Measurements from ENCODE around the gene SSBP2.

SSBP2 gene

DNA sequence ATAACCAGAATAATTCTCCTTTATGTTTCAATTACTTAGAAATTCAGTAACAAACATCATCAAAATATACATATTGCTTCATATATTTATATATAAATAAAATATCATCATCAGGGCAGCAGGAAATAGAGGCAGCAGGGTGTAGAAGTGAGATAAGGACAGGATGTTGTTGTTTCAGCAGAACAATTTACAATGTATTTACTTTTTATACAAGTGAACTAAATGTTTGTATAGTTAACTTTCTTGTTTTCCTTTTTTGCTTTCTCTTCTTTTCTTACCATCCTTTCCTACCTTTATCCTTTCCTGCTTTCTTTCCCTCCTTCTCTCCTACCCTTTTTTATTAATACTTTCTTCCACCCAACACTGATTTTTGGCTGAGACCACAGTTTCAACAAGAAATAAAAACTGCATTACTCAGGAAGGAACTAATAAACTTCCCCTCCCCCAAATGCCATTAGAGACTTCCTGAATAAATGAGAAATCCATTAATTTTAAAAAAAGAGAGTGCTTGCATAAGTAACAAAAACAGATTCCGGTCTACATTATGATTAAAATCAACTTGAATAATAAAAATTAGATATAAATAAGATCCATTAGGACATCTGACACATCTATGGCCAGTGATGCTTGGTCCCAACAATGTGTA is 197.2 kb downstream of the SSBP2 start:
- TF ChIP-seq YY1 (IDR thresholded peaks at IDR 0.05; ENCODE audit: low read depth) (no peak), CEBPB (IDR thresholded peaks at IDR 0.05) (no peak), NFIC (IDR thresholded peaks at IDR 0.05) (no peak), TAF1 (IDR thresholded peaks at IDR 0.05; ENCODE audit: low read depth) (no peak), RAD21 (IDR thresholded peaks at IDR 0.05; ENCODE audit: low read depth) (no peak), FOXM1 (IDR thresholded peaks at IDR 0.05; ENCODE audit: borderline replicate concordance, low read depth) (no peak)
- TF ChIP-seq, protein P1, sequence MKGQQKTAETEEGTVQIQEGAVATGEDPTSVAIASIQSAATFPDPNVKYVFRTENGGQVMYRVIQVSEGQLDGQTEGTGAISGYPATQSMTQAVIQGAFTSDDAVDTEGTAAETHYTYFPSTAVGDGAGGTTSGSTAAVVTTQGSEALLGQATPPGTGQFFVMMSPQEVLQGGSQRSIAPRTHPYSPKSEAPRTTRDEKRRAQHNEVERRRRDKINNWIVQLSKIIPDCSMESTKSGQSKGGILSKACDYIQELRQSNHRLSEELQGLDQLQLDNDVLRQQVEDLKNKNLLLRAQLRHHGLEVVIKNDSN (IDR thresholded peaks at IDR 0.05), result no peak

DNA sequence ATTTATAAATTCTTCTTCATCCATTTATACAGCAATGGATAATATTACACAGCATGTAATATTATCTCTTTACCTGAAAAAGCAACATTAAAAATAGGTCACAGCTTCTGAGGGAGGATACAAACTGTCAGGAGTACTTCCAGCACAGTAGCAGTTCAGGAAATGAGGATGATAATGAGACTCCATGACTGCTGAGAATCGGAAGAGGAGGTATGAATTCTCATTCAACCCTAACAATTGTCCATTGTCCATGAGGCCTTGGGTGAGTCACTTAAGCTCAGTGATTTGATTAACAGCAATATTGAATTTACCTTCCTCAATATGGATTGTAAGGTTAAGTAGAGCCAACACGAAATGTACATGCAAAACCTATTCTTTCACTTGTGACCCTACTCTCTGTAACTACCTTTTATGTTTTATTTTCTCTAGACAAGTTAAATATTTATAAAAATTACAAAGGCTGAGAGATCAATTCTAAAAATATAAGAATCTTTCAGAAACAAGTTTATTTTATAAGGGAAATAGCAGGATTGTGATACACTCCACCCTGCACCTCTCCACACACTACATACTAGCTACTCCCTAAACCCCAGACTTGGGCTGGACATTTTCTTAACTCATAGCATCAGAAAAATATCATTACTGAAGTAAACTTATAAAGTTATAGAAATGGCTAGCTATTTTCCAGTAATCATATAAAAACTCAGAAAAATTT is 197.9 kb downstream of the SSBP2 start:
- TF ChIP-seq CREB1 (IDR thresholded peaks at IDR 0.05; ENCODE audit: low read depth) (no peak), RAD21 (IDR thresholded peaks at IDR 0.05; ENCODE audit: low read depth) (no peak), TEAD4 (IDR thresholded peaks at IDR 0.05) (peak; percentile 30), EP300 (IDR thresholded peaks at IDR 0.05; ENCODE audit: borderline replicate concordance) (peak; percentile 67; the same call in 1 of the 2 replicates), NFIC (IDR thresholded peaks at IDR 0.05) (peak; percentile 27; the same call in 1 of the 2 replicates), TCF12 (IDR thresholded peaks at IDR 0.05; ENCODE audit: low read depth) (peak; percentile 31; the same call in 1 of the 2 replicates), FOXM1 (IDR thresholded peaks at IDR 0.05; ENCODE audit: borderline replicate concordance, low read depth) (peak; percentile 59; the same call in 1 of the 2 replicates)
- TF ChIP-seq, protein P1 (IDR thresholded peaks at IDR 0.05), result no peak

DNA sequence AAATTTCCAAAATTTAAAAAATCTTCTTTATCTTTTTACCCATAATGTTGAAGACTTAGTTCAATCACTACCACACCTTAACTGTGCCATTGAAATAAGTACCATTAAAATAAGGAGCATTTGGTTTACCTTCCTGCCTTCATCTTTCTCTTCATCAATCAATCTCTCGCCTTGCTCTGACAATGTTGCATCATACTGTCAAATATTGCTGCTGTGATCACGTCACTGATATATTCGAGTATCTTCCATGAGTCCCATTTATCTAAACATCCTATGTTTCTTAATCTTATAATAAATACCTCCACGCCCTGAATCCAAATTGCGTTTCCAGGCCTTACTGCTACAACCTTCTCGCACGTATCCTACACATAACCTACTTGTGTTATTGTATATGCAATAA is 201.8 kb downstream of the SSBP2 start:
- TF ChIP-seq, protein P2, sequence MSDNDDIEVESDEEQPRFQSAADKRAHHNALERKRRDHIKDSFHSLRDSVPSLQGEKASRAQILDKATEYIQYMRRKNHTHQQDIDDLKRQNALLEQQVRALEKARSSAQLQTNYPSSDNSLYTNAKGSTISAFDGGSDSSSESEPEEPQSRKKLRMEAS (IDR thresholded peaks at IDR 0.05), result no peak
- TF ChIP-seq CEBPB (IDR thresholded peaks at IDR 0.05), result no peak
- TF ChIP-seq CREB1 (IDR thresholded peaks at IDR 0.05; ENCODE audit: low read depth), result no peak
- TF ChIP-seq EP300 (IDR thresholded peaks at IDR 0.05; ENCODE audit: borderline replicate concordance), result no peak
- no peak for TF ChIP-seq NFIC (IDR thresholded peaks at IDR 0.05)
- TF ChIP-seq, protein P3, sequence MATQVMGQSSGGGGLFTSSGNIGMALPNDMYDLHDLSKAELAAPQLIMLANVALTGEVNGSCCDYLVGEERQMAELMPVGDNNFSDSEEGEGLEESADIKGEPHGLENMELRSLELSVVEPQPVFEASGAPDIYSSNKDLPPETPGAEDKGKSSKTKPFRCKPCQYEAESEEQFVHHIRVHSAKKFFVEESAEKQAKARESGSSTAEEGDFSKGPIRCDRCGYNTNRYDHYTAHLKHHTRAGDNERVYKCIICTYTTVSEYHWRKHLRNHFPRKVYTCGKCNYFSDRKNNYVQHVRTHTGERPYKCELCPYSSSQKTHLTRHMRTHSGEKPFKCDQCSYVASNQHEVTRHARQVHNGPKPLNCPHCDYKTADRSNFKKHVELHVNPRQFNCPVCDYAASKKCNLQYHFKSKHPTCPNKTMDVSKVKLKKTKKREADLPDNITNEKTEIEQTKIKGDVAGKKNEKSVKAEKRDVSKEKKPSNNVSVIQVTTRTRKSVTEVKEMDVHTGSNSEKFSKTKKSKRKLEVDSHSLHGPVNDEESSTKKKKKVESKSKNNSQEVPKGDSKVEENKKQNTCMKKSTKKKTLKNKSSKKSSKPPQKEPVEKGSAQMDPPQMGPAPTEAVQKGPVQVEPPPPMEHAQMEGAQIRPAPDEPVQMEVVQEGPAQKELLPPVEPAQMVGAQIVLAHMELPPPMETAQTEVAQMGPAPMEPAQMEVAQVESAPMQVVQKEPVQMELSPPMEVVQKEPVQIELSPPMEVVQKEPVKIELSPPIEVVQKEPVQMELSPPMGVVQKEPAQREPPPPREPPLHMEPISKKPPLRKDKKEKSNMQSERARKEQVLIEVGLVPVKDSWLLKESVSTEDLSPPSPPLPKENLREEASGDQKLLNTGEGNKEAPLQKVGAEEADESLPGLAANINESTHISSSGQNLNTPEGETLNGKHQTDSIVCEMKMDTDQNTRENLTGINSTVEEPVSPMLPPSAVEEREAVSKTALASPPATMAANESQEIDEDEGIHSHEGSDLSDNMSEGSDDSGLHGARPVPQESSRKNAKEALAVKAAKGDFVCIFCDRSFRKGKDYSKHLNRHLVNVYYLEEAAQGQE (IDR thresholded peaks at IDR 0.05; ENCODE audit: low read depth), result no peak
- TF ChIP-seq, protein P1 (IDR thresholded peaks at IDR 0.05), result no peak

DNA sequence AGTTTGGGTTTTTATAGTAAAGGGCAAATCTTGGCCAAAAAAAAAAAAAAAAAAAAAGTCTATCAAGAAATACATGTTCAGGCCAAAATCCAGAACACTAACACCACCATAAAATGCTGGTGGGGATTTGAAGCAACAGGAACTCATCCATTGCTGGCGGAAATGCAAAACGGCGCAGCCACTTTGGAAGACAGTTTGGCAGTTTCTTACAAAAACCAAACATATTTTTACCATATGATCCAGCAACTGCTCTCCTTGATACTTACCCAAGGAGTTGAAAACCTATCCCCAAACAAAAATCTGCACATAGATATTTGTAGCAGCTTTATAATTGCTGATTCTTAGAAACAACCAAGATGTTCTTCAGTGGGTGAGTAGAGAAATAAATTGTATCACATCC is 203.9 kb downstream of the SSBP2 start:
- no peak for TF ChIP-seq FOXM1 (IDR thresholded peaks at IDR 0.05; ENCODE audit: borderline replicate concordance, low read depth)
- TF ChIP-seq, protein P1 (IDR thresholded peaks at IDR 0.05), result no peak
- TF ChIP-seq ZBTB7A (IDR thresholded peaks at IDR 0.05; ENCODE audit: low read depth), result no peak
- no peak for TF ChIP-seq YY1 (IDR thresholded peaks at IDR 0.05; ENCODE audit: low read depth)
- TF ChIP-seq NFIC (IDR thresholded peaks at IDR 0.05), result no peak
- no peak for TF ChIP-seq TCF12 (IDR thresholded peaks at IDR 0.05; ENCODE audit: low read depth)
- no peak for TF ChIP-seq EP300 (IDR thresholded peaks at IDR 0.05; ENCODE audit: borderline replicate concordance)
- TF ChIP-seq, protein P2 (IDR thresholded peaks at IDR 0.05), result no peak
- TF ChIP-seq EGR1 (IDR thresholded peaks at IDR 0.05), result no peak
- no peak for TF ChIP-seq CEBPB (IDR thresholded peaks at IDR 0.05)
- TF ChIP-seq RAD21 (IDR thresholded peaks at IDR 0.05; ENCODE audit: low read depth), result no peak
- no peak for TF ChIP-seq TAF1 (IDR thresholded peaks at IDR 0.05; ENCODE audit: low read depth)
- TF ChIP-seq, protein P3 (IDR thresholded peaks at IDR 0.05; ENCODE audit: low read depth), result no peak
- TF ChIP-seq CREB1 (IDR thresholded peaks at IDR 0.05; ENCODE audit: low read depth), result no peak
- no peak for TF ChIP-seq TEAD4 (IDR thresholded peaks at IDR 0.05)

DNA sequence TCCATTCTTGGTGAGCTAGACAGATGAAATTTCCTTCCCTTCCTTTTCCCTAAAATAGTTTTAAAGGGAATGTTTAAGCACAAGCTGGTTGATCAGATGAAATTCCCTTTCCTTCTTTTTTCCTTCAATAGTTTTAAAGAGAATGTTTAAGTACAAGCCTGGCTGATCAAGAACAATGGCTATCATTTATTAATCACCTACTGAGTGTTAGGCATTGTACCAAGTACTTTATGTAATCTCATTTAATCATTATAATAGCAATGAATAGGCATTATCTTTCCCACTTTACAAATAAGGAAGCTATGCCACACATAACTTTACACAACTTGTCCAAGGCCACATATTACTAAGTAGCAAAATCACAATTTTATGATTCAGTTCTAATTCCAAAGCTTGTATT is 205.0 kb downstream of the SSBP2 start:
- TF ChIP-seq CEBPB (IDR thresholded peaks at IDR 0.05) (peak; percentile 62), NFIC (IDR thresholded peaks at IDR 0.05) (peak; percentile 85), CREB1 (IDR thresholded peaks at IDR 0.05; ENCODE audit: low read depth) (no peak), FOXM1 (IDR thresholded peaks at IDR 0.05; ENCODE audit: borderline replicate concordance, low read depth) (peak; percentile 45; the same call in 1 of the 2 replicates), TAF1 (IDR thresholded peaks at IDR 0.05; ENCODE audit: low read depth) (no peak), EP300 (IDR thresholded peaks at IDR 0.05; ENCODE audit: borderline replicate concordance) (peak; percentile 57; the same call in 1 of the 2 replicates), TCF12 (IDR thresholded peaks at IDR 0.05; ENCODE audit: low read depth) (no peak), EGR1 (IDR thresholded peaks at IDR 0.05) (no peak), RAD21 (IDR thresholded peaks at IDR 0.05; ENCODE audit: low read depth) (no peak), ZBTB7A (IDR thresholded peaks at IDR 0.05; ENCODE audit: low read depth) (no peak), TEAD4 (IDR thresholded peaks at IDR 0.05) (peak; percentile 60; the same call in 1 of the 2 replicates), YY1 (IDR thresholded peaks at IDR 0.05; ENCODE audit: low read depth) (no peak)
- TF ChIP-seq, protein P3 (IDR thresholded peaks at IDR 0.05; ENCODE audit: low read depth), result no peak
- TF ChIP-seq, protein P2 (IDR thresholded peaks at IDR 0.05), result peak; percentile 18; the same call in 1 of the 2 replicates
- TF ChIP-seq, protein P1 (IDR thresholded peaks at IDR 0.05), result no peak

Data from Ishikawa (cell line).